ENCODE results near the gene DGKB. TPM values are rescaled to one million over a fixed set of nuclear protein-coding genes. Genes with fewer than 3 reads are reported as not detected.

Gene DGKB
- total and polyA plus RNA-seq, 2 donors (not counting 1 experiment from before 2014, with no cell fraction given), result 0.31 TPM; not detected in 1

GRCh38 chr7:14321947-14322346 is 580.6 kb downstream of the DGKB start:
- Histone ChIP-seq H2AFZ (ENCODE audit: low read length) (no peak overlapping the region), H4K20me1 (ENCODE audit: control insufficient read depth, extremely low read depth, insufficient read depth, low read length) (no peaks in the 10 kb centered on the region), H3K9ac (ENCODE audit: insufficient read depth, low read length) (no peak overlapping the region), H3K4me3 (replicated peaks in 1 of 4; ENCODE audit: control extremely low read depth in 1 of 4, insufficient read depth in 1 of 4, low read depth in 3 of 4, low read length in 4 of 4) (no peak overlapping the region), H3K36me3 (ENCODE audit: control insufficient read depth, insufficient read depth, low read length) (no peaks in the 10 kb centered on the region), H3K9me3 (ENCODE audit: control insufficient read depth, insufficient read depth, low read depth, low read length) (no peaks in the 10 kb centered on the region), H3K4me1 (ENCODE audit: control insufficient read depth, extremely low read depth, insufficient read depth, low read length) (no peaks in the 10 kb centered on the region), H3K27me3 (ENCODE audit: control insufficient read depth, insufficient read depth, low read length) (no peaks in the 10 kb centered on the region), H3K4me2 (ENCODE audit: extremely low read depth, insufficient read depth, low read length) (no peak overlapping the region), H3K79me2 (ENCODE audit: control insufficient read depth, insufficient read depth, low read length) (no peaks in the 10 kb centered on the region), H3K27ac (ENCODE audit: insufficient read depth, low read length) (no peak overlapping the region)
- no peak for DNase-seq (ENCODE audit: low read depth in 2 of 2)
- TF ChIP-seq, protein P1, sequence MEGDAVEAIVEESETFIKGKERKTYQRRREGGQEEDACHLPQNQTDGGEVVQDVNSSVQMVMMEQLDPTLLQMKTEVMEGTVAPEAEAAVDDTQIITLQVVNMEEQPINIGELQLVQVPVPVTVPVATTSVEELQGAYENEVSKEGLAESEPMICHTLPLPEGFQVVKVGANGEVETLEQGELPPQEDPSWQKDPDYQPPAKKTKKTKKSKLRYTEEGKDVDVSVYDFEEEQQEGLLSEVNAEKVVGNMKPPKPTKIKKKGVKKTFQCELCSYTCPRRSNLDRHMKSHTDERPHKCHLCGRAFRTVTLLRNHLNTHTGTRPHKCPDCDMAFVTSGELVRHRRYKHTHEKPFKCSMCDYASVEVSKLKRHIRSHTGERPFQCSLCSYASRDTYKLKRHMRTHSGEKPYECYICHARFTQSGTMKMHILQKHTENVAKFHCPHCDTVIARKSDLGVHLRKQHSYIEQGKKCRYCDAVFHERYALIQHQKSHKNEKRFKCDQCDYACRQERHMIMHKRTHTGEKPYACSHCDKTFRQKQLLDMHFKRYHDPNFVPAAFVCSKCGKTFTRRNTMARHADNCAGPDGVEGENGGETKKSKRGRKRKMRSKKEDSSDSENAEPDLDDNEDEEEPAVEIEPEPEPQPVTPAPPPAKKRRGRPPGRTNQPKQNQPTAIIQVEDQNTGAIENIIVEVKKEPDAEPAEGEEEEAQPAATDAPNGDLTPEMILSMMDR (conservative IDR thresholded peaks at IDR 0.05 in 1 of 2, IDR thresholded peaks at IDR 0.05 in 1 of 2; ENCODE audit: low read depth in 1 of 2, low read length in 2 of 2), result no peak
- TF ChIP-seq EZH2 (IDR thresholded peaks at IDR 0.05; ENCODE audit: low read length, missing control alignments), result no peak

- H3K27me3 ChIP-seq (ENCODE audit: control insufficient read depth, insufficient read depth, low read length), result no peaks in the 10 kb centered on the region
- TF ChIP-seq EZH2 (IDR thresholded peaks at IDR 0.05; ENCODE audit: low read length, missing control alignments), result no peak
- TF ChIP-seq, protein P1 (conservative IDR thresholded peaks at IDR 0.05 in 1 of 2, IDR thresholded peaks at IDR 0.05 in 1 of 2; ENCODE audit: low read depth in 1 of 2, low read length in 2 of 2), result no peak
Observed at GRCh38 chr7:14309432-14309831, 593.1 kb downstream of the DGKB start.

DNA sequence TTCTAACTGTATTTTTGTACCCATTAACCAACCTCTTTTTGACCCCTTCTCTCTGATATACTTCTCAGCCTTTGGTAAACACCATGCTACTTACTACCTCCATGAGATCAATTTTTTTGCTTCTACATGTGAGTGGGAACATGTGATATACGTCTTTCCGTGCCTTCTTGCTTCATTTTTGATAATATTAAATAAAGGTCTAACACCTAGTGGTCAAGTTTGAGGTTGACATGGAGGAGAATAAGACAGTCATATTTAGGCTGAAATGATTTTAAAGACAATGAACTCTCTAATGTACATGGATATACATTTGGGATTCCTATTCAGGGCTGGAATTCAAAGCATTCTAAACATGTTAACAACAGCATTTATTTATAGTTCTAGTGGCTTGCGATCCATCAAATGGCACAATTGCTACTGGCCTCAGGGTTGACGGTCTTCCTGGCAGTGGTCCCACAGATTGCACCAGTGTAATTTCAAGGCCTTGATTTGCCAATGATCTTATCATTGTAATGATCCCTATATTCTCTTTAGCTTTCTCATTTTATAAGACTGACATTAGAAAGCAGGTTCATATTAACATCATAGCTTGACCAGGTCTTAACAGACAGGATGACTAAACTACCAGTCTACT is 597.2 kb downstream of the DGKB start:
- H3K27ac ChIP-seq (ENCODE audit: insufficient read depth, low read length), result no peak overlapping the region
- no peak overlapping the region for H3K4me3 ChIP-seq (replicated peaks in 1 of 4; ENCODE audit: control extremely low read depth in 1 of 4, insufficient read depth in 1 of 4, low read depth in 3 of 4, low read length in 4 of 4)
- no peaks in the 10 kb centered on the region for H3K9me3 ChIP-seq (ENCODE audit: control insufficient read depth, insufficient read depth, low read depth, low read length)
- no peaks in the 10 kb centered on the region for H3K27me3 ChIP-seq (ENCODE audit: control insufficient read depth, insufficient read depth, low read length)
- no peak overlapping the region for H3K4me2 ChIP-seq (ENCODE audit: extremely low read depth, insufficient read depth, low read length)
- no peak overlapping the region for H3K9ac ChIP-seq (ENCODE audit: insufficient read depth, low read length)
- no peak overlapping the region for H2AFZ ChIP-seq (ENCODE audit: low read length)
- H3K36me3 ChIP-seq (ENCODE audit: control insufficient read depth, insufficient read depth, low read length), result no peaks in the 10 kb centered on the region
- H3K4me1 ChIP-seq (ENCODE audit: control insufficient read depth, extremely low read depth, insufficient read depth, low read length), result no peaks in the 10 kb centered on the region
- TF ChIP-seq, protein P1 (conservative IDR thresholded peaks at IDR 0.05 in 1 of 2, IDR thresholded peaks at IDR 0.05 in 1 of 2; ENCODE audit: low read depth in 1 of 2, low read length in 2 of 2), result no peak
- no peak for TF ChIP-seq EZH2 (IDR thresholded peaks at IDR 0.05; ENCODE audit: low read length, missing control alignments)
- no peaks in the 10 kb centered on the region for H3K79me2 ChIP-seq (ENCODE audit: control insufficient read depth, insufficient read depth, low read length)
- peak in 1 of 2 donors; percentile 8 for DNase-seq (ENCODE audit: low read depth in 2 of 2)
- H4K20me1 ChIP-seq (ENCODE audit: control insufficient read depth, extremely low read depth, insufficient read depth, low read length), result no peaks in the 10 kb centered on the region

More at GRCh38 chr7:14309432-14309831, 593.1 kb downstream of the DGKB start:
- DNase-seq (ENCODE audit: low read depth in 2 of 2), result no peak
- Histone ChIP-seq H3K79me2 (ENCODE audit: control insufficient read depth, insufficient read depth, low read length) (no peaks in the 10 kb centered on the region), H3K36me3 (ENCODE audit: control insufficient read depth, insufficient read depth, low read length) (no peaks in the 10 kb centered on the region), H2AFZ (ENCODE audit: low read length) (no peak overlapping the region), H3K9me3 (ENCODE audit: control insufficient read depth, insufficient read depth, low read depth, low read length) (no peaks in the 10 kb centered on the region), H3K4me1 (ENCODE audit: control insufficient read depth, extremely low read depth, insufficient read depth, low read length) (no peaks in the 10 kb centered on the region), H3K9ac (ENCODE audit: insufficient read depth, low read length) (no peak overlapping the region), H3K4me3 (replicated peaks in 1 of 4; ENCODE audit: control extremely low read depth in 1 of 4, insufficient read depth in 1 of 4, low read depth in 3 of 4, low read length in 4 of 4) (no peak overlapping the region), H4K20me1 (ENCODE audit: control insufficient read depth, extremely low read depth, insufficient read depth, low read length) (no peaks in the 10 kb centered on the region), H3K4me2 (ENCODE audit: extremely low read depth, insufficient read depth, low read length) (no peak overlapping the region), H3K27ac (ENCODE audit: insufficient read depth, low read length) (no peak overlapping the region)
